NCI-H1436 treated with DMSO at 0.1 percent for 48 hours (cell line): ENCODE measurements around the gene SYNPR.

Source experiments
- DNase-seq: peaks from one replicate; lab custom pipeline; 2025; lab: John Stamatoyannopoulos, UW

SYNPR gene

GRCh38 chr3:63555767-63556166 lies 277.7 kb downstream of the SYNPR start:
- DNase-seq: no peak

- DNase-seq: no peak
Observed at GRCh38 chr3:63556401-63556800, 278.3 kb downstream of the SYNPR start.

GRCh38 chr3:63557912-63558311 lies 279.8 kb downstream of the SYNPR start:
- DNase-seq: no peak

DNA sequence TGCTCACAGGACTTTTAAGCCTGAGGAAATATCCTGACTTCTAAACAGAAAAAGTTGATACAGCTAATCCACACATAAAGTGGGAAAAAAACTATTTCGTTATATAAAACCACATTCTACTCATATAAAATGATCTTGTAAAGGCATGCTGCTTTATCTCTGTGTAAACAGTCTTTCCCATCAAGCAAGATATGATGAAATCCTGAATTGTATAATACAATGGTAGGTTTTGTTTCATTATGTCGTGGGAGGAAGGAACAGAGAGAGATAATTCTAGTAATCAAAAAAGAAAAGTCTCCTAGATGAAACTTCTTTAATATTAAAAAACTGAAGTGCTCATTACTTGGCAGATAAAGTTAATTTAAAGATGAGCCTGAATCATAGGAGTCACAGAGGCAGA lies 281.8 kb downstream of the SYNPR start:
- DNase-seq: no peak

DNA sequence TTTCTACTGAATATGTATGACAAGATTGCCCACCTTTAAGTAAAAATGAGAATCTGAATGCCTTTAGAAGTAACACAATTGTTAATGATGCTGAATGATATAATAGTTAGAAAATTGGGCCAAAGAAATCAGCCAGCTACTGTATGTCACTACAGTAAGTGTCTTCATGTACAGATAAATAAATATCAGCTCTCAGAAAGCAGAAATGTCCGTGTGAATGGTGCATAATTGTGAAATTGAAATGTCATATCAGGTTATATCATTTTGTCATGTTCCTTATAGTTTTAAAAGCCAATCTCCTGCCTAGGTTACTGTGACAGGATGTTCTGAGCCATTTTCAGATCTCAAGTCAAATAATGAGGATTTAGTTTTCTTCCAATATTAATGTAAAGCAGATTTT lies 283.8 kb downstream of the SYNPR start:
- no peak for DNase-seq

DNA sequence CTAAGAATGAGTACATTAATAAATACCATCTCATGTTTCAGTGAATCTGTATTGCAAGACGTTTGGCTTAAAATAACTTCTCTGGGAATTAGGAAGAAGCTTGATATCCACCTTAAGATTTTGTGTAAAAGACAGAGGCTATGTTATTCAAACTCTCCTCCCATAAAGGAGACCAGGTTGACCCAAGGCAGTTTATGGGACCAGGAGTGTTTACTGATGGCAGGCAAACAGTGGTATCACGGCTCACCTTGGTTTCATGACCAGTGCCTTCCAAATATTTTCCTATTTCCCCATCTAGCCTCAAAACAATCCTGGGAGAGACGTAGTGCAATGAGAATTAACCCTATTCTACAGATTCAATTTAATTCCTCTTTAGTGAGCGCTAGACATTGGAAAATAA lies 284.2 kb downstream of the SYNPR start:
- DNase-seq: no peak

DNA sequence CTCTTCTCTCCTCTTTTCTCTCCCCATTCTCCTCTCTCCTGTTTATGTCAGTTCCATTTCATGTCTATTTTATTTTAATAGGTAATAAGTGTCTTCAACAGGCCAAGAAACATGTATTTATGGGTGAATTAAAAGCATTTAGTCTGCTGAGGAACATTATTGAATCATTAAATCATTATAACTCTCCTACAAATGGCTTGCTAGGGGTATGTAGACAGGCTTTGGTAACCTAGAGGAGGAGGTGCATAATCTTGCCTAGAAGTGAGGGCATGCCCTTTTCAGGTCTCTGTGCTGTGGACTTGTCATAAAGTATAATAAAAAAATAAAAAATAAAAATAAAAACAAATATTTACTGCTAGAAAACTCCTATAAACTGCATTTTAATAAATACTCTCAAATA lies 285.5 kb downstream of the SYNPR start:
- DNase-seq: no peak

GRCh38 chr3:63565220-63565619 lies 287.1 kb downstream of the SYNPR start:
- DNase-seq: no peak

GRCh38 chr3:63571682-63572081 lies 293.6 kb downstream of the SYNPR start:
- no peak for DNase-seq

- DNase-seq: peak; percentile 82
Observed at GRCh38 chr3:63576846-63577245, 298.7 kb downstream of the SYNPR start.

DNA sequence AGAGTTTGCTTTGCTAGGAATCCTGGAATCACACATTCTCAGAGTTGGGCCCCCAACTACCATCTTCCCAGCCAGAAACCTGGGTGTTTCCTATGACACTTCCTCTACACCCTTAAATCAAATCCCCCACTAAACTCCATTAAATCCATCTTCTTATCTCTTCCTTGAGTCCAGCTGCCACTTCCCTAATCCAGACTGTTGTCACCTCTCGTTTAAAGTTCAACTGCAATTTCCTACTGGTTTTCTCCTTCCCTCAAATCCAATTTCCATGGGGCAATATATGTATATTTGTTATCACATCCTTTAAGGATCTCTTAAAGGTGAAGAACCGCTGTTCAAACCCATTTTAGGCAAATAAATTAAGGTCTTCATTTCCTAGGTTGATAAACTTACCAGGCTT lies 300.8 kb downstream of the SYNPR start:
- no peak for DNase-seq

DNA sequence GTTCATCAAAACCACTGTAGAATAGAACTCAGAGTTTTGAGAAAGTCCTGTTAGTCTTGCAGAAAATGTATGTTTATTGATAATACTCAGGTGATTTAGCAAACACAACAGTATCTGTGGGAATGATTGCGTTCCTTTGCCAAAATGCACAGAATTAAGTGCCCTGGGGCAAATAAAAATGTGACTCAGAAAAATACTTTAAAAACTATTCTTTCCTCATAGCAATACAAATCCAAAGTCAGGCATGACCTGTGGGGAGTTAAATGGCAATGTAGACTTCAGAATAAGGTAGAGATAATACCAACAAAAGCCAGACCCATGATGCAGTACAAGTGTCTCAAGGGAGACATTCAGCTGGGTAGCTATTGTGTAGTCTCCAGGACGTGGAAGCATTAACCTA lies 302.0 kb downstream of the SYNPR start:
- no peak for DNase-seq

DNA sequence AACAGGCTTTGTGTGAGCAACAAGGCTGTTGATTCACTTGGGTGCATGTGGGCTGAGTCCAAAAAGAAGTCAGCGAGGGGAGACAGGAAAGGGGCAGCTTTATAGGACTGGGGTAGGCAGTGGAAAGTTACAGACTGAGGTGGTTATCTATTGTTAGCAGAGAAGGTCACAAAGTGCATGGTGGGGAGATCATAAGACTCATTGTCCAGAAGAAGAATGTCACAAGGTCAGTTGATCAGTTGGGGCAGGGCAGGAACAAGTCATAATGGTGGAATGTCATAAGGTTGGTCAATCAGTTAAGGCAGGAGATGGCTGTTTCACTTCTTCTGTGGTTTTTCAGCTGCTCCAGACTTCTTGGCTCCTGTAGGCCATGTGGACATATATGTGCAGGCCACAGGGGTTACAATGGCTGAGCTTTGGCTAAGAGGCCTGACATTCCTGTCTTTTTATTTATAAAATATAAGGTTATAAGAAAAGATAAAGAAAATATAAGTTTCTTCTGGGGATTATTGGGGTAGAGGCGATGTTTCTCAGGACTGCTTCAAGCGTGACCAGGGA lies 304.9 kb downstream of the SYNPR start:
- no peak for DNase-seq

DNA sequence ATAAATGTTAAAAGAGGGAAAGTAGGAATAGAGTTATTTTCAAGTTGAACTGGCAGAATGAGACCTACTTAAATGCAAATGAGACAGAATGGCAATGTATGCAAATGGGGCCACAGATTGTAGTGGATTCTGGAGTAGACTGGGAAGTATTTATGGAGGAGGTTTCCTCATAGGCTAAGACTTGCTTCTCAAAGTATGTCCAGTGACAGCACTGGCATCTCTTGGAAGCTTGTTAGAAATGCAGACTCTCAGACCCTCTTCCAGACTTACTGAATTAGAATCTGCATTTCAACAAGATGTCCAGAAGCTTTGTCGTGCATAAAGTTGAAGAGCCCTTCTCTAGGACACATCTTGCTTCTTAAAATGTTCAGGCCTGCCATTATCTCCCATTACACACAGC lies 306.6 kb downstream of the SYNPR start:
- DNase-seq: no peak

DNA sequence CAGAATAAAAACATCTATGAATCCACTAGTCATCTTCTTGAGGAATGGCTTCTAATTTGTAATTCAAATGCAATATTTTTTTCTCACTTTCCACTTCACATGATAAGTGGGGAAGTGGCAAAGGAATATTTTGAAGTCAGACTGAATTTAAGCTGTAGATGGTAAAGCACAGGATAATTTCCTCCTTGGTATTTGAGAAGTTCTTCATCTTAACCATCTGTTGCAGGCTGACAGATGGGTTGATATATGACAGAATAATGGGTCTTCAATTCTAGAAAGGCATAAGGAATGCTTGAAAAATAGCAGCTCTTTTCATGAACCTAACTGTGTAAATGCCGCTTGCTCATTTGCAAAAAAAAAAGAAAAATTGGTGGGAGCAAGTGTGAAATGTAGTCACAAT lies 307.8 kb downstream of the SYNPR start:
- no peak for DNase-seq

DNA sequence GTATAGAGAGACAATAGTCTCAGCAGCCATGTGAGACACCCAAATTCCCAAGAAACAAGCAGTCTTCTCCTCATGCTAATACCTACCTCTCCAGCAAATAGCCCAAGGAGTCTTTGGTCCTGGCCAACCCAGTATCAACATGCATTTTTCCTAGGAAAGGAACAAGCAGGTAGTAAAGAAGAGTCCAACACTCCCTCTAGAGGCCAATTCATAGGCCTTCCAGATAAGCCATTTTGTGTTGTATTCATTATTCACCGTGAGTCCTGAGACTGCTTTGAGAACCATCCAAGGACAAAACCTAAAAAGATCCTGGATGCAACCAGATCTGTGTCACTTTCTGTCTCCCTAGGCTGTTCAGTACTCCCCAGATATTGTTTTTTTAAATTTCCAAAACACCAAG lies 310.8 kb downstream of the SYNPR start:
- DNase-seq: no peak

DNA sequence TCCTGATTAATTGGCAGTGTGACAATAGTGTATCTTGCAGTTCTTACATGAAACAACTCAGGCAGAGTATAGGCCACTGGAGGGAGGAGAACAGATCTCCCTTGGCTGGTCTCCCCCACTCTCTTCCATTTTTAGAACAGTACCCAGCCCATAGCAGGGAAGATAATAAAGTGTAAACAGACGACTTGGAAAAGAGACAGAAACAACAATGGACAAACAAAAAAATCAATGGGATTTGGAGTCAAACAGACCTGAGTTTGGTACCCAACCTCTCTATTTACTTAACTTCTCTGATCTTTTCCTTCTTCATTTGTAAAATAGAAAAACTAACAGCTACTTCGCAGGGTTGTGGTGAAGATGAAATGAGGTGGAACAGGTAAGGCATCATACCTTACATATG lies 315.7 kb downstream of the SYNPR start:
- DNase-seq: no peak

GRCh38 chr3:63595221-63595620 lies 317.1 kb downstream of the SYNPR start:
- no peak for DNase-seq

DNA sequence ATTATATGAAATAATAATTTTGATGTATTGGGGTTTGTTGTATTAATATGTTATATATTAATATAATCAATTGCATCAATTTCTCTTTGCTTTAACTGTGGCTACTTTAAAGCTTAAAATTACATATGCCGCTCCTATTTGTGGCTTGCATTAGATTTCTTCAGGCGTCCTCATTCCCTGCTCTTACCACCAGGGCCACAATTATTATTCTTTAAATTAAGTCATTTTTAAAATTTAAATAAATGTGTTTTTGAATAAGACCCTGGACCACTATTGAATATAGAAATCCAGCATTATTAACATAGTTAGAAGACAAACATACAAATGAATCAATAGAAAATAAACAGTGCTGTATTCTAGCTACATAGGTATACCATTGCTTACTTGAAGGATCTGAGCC lies 318.9 kb downstream of the SYNPR start:
- DNase-seq: no peak

DNA sequence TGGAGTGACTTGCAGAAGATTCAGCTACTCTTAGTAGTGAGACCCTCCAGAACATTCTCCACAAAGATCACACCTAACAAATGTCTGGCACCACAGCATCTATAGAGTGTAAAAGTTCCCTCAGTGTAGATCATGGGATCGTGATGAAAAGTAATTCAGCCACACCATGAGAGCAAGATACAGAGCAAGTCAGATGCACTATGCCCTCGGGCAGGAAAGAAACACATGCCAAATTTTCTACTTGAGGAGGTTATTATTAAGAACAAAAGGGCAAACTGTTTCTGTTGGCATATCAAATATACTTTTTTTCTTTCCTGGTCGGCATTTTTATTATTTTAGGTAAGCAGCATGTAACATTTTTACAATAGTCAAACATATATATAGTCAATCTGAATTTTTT lies 329.6 kb downstream of the SYNPR start:
- DNase-seq: no peak

DNA sequence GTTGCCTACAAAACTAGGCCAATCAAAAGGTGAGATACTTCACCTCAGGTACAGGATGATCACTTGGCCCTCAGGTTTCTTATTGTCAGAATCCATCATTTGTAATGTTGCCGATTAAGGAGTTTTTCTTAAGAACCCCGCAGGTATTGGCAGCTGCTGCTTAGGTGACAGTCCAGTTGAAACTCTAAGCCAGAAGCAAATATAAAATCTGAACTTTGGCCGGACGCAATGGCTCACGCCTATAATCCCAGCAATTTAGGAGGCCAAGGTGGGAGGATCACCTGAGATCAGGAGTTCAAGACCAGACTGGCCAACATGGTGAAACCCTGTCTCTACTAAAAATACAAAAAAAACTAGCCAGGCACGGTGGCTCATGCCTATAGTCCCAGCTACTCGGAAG lies 331.3 kb downstream of the SYNPR start:
- no peak for DNase-seq

DNA sequence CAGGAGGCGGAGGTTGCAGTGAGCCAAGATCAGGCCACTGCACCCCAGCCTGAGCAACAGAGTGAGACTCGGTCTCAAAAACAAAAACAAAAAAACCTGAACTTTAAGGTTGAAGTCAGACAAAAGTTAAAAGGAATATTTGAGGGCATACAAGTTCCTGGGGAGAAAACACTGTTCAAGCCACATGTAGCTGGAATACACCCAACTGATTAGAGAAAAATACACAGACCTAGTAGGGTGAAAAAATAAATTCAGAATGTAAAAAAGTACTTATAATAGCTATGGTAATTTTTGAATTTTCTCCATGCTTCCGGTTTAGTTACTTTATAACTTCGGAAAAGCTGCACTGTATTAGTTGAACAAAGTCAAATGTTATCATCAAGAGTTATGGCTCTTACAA lies 331.7 kb downstream of the SYNPR start:
- no peak for DNase-seq

DNA sequence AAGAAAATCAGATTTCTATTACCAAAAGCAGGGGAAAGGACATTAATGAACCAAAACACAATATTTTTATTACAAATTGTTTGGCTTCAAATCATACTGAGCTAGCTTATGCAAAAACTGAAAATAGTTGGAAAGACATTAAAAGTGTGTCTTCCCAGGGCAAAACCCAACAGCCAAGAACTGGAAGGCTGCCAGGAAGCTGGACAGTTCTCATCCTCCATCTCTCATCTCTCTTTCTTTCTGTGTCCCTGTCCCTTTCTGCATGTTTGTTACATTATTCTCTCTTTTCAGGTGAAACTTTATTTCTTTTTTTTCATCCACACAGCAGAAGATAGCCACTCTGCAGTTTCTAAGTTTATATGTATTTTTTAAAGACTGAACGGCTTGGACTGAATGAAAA lies 333.3 kb downstream of the SYNPR start:
- no peak for DNase-seq

DNA sequence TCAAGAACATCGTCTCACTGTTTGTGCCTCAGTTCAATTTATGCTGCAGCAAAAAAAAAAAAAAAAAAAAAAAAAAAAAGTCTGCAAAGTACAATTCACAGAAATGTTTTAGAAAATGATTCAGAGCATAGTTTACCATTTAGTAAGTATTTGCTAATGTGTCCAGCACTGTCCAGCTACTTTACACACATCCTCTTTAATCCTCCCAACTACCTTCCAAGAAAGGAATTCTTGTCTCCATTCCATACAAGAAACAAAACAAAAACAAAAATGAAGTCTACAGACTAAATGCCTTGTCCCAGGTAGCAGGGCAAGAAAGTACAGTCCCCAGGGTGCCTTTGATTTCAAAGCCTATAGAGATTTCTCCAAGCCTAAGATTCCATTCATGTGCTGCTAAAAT lies 335.5 kb downstream of the SYNPR start:
- no peak for DNase-seq

DNA sequence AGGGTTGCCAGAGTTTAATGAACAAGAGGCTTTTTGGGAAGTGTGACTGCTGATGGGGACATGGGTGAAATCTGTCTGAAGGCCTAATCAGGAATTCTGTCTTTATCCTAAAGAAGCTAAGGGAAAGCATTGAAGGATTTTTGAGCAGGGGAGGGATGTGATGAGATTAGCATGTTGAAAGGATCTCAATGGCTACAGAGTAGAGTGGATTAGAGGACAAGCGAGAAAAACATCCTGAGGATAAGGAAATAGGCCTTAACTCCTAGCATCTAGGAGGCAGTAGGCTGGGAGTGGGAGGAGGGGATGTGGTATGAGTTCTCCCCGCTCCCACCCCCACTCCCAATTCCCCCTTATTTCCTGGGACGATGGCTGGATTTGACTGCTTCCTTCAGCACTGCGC lies 339.3 kb downstream of the SYNPR start:
- DNase-seq: no peak
